ENCODE data around the gene MEF2B. TPM values are rescaled to one million over a fixed set of nuclear protein-coding genes. Genes with fewer than 3 reads are reported as not detected.

The MEF2B gene
- total and polyA plus RNA-seq, 2 donors (not counting 1 experiment from before 2014, with no cell fraction given), result 0.33 to 0.35 TPM

DNA sequence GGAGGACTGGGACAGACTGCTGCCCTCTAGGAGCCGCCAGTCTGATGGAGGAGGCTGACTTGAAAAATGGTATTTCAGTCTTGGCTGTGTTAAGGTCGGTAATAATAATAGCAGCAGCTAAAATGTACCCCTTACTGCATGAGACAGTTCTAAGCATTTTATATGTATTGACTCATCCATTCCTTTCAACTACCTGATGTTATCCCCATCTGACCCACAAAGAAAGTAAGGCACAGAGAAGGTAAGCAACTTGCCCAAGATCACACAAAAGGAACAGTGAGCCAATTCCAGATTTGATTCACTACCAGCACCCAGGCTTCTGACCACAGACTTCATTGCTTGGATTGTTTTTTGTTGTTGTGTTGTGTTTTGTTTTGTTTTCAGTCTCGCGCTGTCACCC, 45.7 kb upstream of the MEF2B start:
- peaks cover 18% of the 10 kb centered on the region for H3K27me3 ChIP-seq (ENCODE audit: control insufficient read depth, insufficient read depth, low read length)
- no peak for DNase-seq (ENCODE audit: low read depth in 2 of 2)
- no peak overlapping the region for H3K4me2 ChIP-seq (ENCODE audit: extremely low read depth, insufficient read depth, low read length)
- TF ChIP-seq CTCF (conservative IDR thresholded peaks at IDR 0.05 in 1 of 2, IDR thresholded peaks at IDR 0.05 in 1 of 2; ENCODE audit: low read depth in 1 of 2, low read length in 2 of 2), result no peak
- H2AFZ ChIP-seq (ENCODE audit: low read length), result no peak overlapping the region
- no peaks in the 10 kb centered on the region for H3K4me1 ChIP-seq (ENCODE audit: control insufficient read depth, extremely low read depth, insufficient read depth, low read length)
- H3K4me3 ChIP-seq (replicated peaks in 1 of 4; ENCODE audit: control extremely low read depth in 1 of 4, insufficient read depth in 1 of 4, low read depth in 3 of 4, low read length in 4 of 4), result no peak overlapping the region
- no peaks in the 10 kb centered on the region for H3K36me3 ChIP-seq (ENCODE audit: control insufficient read depth, insufficient read depth, low read length)
- no peaks in the 10 kb centered on the region for H4K20me1 ChIP-seq (ENCODE audit: control insufficient read depth, extremely low read depth, insufficient read depth, low read length)
- H3K9me3 ChIP-seq (ENCODE audit: control insufficient read depth, insufficient read depth, low read depth, low read length), result no peaks in the 10 kb centered on the region
- no peaks in the 10 kb centered on the region for H3K79me2 ChIP-seq (ENCODE audit: control insufficient read depth, insufficient read depth, low read length)
- H3K9ac ChIP-seq (ENCODE audit: insufficient read depth, low read length), result no peak overlapping the region
- H3K27ac ChIP-seq (ENCODE audit: insufficient read depth, low read length), result no peak overlapping the region

- TF ChIP-seq EZH2 (IDR thresholded peaks at IDR 0.05; ENCODE audit: low read length, missing control alignments), result no peak
- TF ChIP-seq CTCF (conservative IDR thresholded peaks at IDR 0.05 in 1 of 2, IDR thresholded peaks at IDR 0.05 in 1 of 2; ENCODE audit: low read depth in 1 of 2, low read length in 2 of 2), result no peak
- no peak overlapping the region for H3K4me2 ChIP-seq (ENCODE audit: extremely low read depth, insufficient read depth, low read length)
- H3K4me1 ChIP-seq (ENCODE audit: control insufficient read depth, extremely low read depth, insufficient read depth, low read length), result no peaks in the 10 kb centered on the region
- no peak overlapping the region for H2AFZ ChIP-seq (ENCODE audit: low read length)
- no peaks in the 10 kb centered on the region for H3K9me3 ChIP-seq (ENCODE audit: control insufficient read depth, insufficient read depth, low read depth, low read length)
- H3K36me3 ChIP-seq (ENCODE audit: control insufficient read depth, insufficient read depth, low read length), result no peaks in the 10 kb centered on the region
- H3K27ac ChIP-seq (ENCODE audit: insufficient read depth, low read length), result no peak overlapping the region
- no peak overlapping the region for H3K4me3 ChIP-seq (replicated peaks in 1 of 4; ENCODE audit: control extremely low read depth in 1 of 4, insufficient read depth in 1 of 4, low read depth in 3 of 4, low read length in 4 of 4)
- peaks cover 18% of the 10 kb centered on the region for H3K27me3 ChIP-seq (ENCODE audit: control insufficient read depth, insufficient read depth, low read length)
- no peak overlapping the region for H3K9ac ChIP-seq (ENCODE audit: insufficient read depth, low read length)
- no peaks in the 10 kb centered on the region for H3K79me2 ChIP-seq (ENCODE audit: control insufficient read depth, insufficient read depth, low read length)
- peak; percentile 23 to 42 for DNase-seq (ENCODE audit: low read depth in 2 of 2)
- no peaks in the 10 kb centered on the region for H4K20me1 ChIP-seq (ENCODE audit: control insufficient read depth, extremely low read depth, insufficient read depth, low read length)
Observed at GRCh38 chr19:19214892-19215291, 44.8 kb upstream of the MEF2B start.

- Histone ChIP-seq H3K9ac (ENCODE audit: insufficient read depth, low read length) (no peak overlapping the region), H3K79me2 (ENCODE audit: control insufficient read depth, insufficient read depth, low read length) (no peaks in the 10 kb centered on the region), H3K36me3 (ENCODE audit: control insufficient read depth, insufficient read depth, low read length) (no peaks in the 10 kb centered on the region), H3K27ac (ENCODE audit: insufficient read depth, low read length) (no peak overlapping the region), H2AFZ (ENCODE audit: low read length) (no peak overlapping the region), H3K9me3 (ENCODE audit: control insufficient read depth, insufficient read depth, low read depth, low read length) (no peaks in the 10 kb centered on the region), H3K27me3 (ENCODE audit: control insufficient read depth, insufficient read depth, low read length) (peaks cover 18% of the 10 kb centered on the region), H4K20me1 (ENCODE audit: control insufficient read depth, extremely low read depth, insufficient read depth, low read length) (no peaks in the 10 kb centered on the region), H3K4me2 (ENCODE audit: extremely low read depth, insufficient read depth, low read length) (no peak overlapping the region), H3K4me1 (ENCODE audit: control insufficient read depth, extremely low read depth, insufficient read depth, low read length) (no peaks in the 10 kb centered on the region), H3K4me3 (replicated peaks in 1 of 4; ENCODE audit: control extremely low read depth in 1 of 4, insufficient read depth in 1 of 4, low read depth in 3 of 4, low read length in 4 of 4) (no peak overlapping the region)
- TF ChIP-seq CTCF (conservative IDR thresholded peaks at IDR 0.05 in 1 of 2, IDR thresholded peaks at IDR 0.05 in 1 of 2; ENCODE audit: low read depth in 1 of 2, low read length in 2 of 2) (no peak), EZH2 (IDR thresholded peaks at IDR 0.05; ENCODE audit: low read length, missing control alignments) (no peak)
- DNase-seq (ENCODE audit: low read depth in 2 of 2), result no peak
Observed at GRCh38 chr19:19214159-19214490, 44.1 kb upstream of the MEF2B start.
